NT2/D1 (cell line): ENCODE data around the gene DPEP2.

ENCODE experiments used
- DNase-seq: peaks from one replicate; pipeline ENCODE4 v3.0.0-alpha.2; 2011; ENCODE audit warnings: low read depth, low spot score
- H3K27me3 ChIP-seq: 2 replicates; pipeline ENCODE4 v1.6.0; 2011; ENCODE audit warnings: mild to moderate bottlenecking; ENCODE audit not compliant: insufficient read length, insufficient read depth
- H3K36me3 ChIP-seq: 2 replicates; pipeline ENCODE4 v1.6.1; 2011; ENCODE audit warnings: mild to moderate bottlenecking, low read length, mixed read lengths; ENCODE audit not compliant: insufficient read depth, insufficient read length
- H3K4me1 ChIP-seq: 2 replicates; pipeline ENCODE4 v1.5.1; 2011; ENCODE audit not compliant: insufficient read depth, insufficient read length
- H3K4me3 ChIP-seq: 2 replicates; pipeline ENCODE4 v1.5.1; 2011; ENCODE audit warnings: low read depth; ENCODE audit not compliant: insufficient read length
- H3K9ac ChIP-seq: 2 replicates; pipeline ENCODE4 v1.6.0; 2011; ENCODE audit warnings: low read depth; ENCODE audit not compliant: insufficient read length
- H3K9me3 ChIP-seq: 2 replicates; pipeline ENCODE4 v1.5.1; 2011; ENCODE audit warnings: mild to moderate bottlenecking, low read length; ENCODE audit not compliant: insufficient read depth
- SUZ12 ChIP-seq: IDR thresholded peaks from 2 replicates; pipeline ENCODE4 v1.6.1; 2011; ENCODE audit not compliant: insufficient read length, insufficient read depth; ENCODE audit errors: extremely low read depth
- YY1 ChIP-seq: IDR thresholded peaks from 2 replicates; pipeline ENCODE4 v1.6.1; 2011; ENCODE audit not compliant: insufficient read length, insufficient read depth
- ZNF274 ChIP-seq: IDR thresholded peaks from 2 replicates; pipeline ENCODE4 v1.6.1; 2011; ENCODE audit warnings: mild to moderate bottlenecking, low read depth, low read length

DPEP2 gene

DNA sequence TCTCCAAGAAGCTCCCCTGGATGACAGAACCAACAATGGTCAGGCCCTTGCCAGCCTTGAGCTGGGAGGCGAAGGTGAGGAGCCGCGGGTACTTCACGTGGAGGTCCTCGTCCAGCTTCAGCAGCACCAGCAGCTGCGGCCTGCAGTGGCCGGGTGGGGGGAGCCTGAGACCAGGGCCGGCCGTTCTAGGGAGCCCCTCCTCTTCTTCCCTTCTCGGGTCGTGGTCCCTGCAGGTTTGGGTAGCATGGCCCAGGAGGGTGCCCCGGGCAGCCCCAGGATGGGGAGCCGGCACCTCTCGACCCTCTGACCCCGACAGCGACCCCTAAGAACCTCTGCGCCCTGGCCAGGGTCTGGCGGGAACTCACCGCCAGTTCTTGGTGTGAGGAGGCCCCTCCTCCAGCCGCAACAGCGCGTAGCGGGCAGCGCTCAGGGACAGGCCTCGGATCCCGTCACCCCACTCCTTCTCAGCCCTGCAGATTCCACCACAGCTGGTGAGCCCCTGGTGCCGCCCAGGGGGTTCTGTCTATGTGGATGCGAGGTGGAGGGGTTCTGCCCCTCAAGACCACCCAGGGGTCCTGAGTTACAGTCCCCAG is 52.2 kb downstream of the DPEP2 start:
- H3K9me3 ChIP-seq = no peaks in the 10 kb centered on the region
- no peak for TF ChIP-seq SUZ12
- TF ChIP-seq YY1 = no peak
- TF ChIP-seq ZNF274 = no peak
- H3K4me3 ChIP-seq = no peak overlapping the region
- DNase-seq = no peak
- H3K4me1 ChIP-seq = peaks cover 13% of the 10 kb centered on the region
- no peak overlapping the region for H3K9ac ChIP-seq
- peaks cover 100% of the 10 kb centered on the region for H3K36me3 ChIP-seq
- H3K27me3 ChIP-seq = no peaks in the 10 kb centered on the region

DNA sequence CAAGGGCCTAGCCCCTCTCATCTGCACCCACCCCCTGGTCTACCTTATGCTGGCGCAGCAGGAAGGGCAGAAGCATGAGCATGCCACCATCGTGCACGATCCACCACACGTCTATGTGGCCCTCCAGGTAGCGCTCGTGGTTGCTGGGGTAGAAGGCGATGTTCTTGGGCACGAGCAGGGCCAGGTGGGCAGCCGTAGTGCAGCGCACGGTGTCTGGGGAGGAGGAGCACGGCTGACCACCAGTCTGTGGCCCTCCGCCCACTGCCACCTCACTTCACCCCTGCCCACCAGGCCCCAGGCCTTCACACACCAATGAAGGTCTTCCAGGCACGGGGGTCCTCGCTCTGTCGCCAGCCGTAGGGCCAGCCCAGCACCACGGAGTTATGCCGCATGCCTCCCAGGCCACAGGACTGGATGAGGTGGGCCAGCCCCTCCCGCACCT is 53.1 kb downstream of the DPEP2 start:
- Histone ChIP-seq H3K4me3 (no peak overlapping the region), H3K36me3 (peaks cover 100% of the 10 kb centered on the region), H3K9ac (no peak overlapping the region), H3K9me3 (no peaks in the 10 kb centered on the region), H3K27me3 (no peaks in the 10 kb centered on the region), H3K4me1 (peaks cover 13% of the 10 kb centered on the region)
- DNase-seq = no peak
- TF ChIP-seq SUZ12 (no peak), ZNF274 (no peak), YY1 (no peak)

DNA sequence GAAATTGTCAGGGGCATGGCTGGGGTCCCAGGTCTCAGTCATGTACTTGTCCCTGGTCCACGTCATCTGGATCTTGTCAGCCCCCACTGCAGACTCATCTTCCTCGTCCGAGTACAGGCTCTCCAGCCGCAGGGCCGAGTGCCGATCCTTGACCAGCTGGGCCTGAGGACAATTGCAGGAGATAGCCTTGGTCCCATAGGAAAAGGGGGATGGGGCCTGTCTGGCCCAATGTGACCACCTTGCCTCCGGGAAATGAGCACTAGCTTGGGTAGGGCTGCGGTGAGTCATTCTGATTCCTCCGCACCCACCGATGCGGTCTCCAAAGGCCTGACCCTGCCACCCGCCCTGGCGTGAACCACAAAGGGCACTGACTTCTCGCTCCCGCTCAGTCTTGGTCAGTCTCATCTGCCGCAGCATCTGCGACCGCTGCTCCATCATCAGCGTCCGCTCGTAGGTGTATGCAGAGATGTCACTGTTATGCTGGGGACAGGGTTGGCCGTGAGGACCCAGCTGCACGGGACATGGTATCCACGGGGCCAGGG is 53.8 kb downstream of the DPEP2 start:
- Histone ChIP-seq H3K36me3 (peaks cover 100% of the 10 kb centered on the region), H3K9me3 (no peaks in the 10 kb centered on the region), H3K9ac (no peak overlapping the region), H3K4me1 (peaks cover 13% of the 10 kb centered on the region), H3K27me3 (no peaks in the 10 kb centered on the region), H3K4me3 (no peak overlapping the region)
- DNase-seq = no peak
- TF ChIP-seq ZNF274 = no peak
- TF ChIP-seq YY1 = no peak
- TF ChIP-seq SUZ12 = no peak

DNA sequence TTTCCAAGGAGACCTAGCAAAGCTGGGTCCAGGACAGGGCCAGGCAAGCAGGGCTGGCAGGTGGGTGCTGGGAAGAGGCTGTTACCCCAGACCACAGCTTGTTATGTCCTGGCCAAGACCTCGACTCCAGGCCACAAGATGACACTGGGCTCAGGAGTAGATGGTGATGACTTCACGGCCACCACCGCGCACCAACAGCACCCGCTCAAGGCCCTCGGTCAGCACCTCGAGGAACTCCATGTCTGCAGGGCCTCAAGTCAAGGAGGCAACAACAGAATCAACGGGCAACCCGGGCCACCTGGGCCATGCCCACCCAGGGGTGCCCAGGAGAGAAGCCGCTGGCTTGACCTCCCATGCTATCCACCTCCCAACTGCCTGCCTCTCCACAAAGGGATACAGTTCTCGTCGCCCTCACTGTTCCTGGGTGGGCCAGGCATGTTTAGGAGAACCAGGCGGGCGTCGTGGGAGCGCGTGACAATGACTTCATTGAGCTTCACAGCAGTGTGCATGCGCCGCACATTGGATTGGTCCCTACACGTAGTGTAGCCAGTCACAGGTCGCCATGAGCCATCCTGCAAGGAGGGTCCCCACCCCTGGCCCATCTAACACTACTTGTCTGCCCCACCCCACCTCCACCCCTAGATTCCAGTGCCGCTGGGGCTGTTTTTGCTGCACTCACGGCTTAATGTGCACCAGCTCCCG is 54.4 kb downstream of the DPEP2 start:
- Histone ChIP-seq H3K4me1 (peaks cover 13% of the 10 kb centered on the region), H3K27me3 (no peaks in the 10 kb centered on the region), H3K9me3 (no peaks in the 10 kb centered on the region), H3K36me3 (peaks cover 100% of the 10 kb centered on the region), H3K9ac (no peak overlapping the region), H3K4me3 (no peak overlapping the region)
- TF ChIP-seq ZNF274 (no peak), YY1 (no peak), SUZ12 (no peak)
- DNase-seq = no peak

DNA sequence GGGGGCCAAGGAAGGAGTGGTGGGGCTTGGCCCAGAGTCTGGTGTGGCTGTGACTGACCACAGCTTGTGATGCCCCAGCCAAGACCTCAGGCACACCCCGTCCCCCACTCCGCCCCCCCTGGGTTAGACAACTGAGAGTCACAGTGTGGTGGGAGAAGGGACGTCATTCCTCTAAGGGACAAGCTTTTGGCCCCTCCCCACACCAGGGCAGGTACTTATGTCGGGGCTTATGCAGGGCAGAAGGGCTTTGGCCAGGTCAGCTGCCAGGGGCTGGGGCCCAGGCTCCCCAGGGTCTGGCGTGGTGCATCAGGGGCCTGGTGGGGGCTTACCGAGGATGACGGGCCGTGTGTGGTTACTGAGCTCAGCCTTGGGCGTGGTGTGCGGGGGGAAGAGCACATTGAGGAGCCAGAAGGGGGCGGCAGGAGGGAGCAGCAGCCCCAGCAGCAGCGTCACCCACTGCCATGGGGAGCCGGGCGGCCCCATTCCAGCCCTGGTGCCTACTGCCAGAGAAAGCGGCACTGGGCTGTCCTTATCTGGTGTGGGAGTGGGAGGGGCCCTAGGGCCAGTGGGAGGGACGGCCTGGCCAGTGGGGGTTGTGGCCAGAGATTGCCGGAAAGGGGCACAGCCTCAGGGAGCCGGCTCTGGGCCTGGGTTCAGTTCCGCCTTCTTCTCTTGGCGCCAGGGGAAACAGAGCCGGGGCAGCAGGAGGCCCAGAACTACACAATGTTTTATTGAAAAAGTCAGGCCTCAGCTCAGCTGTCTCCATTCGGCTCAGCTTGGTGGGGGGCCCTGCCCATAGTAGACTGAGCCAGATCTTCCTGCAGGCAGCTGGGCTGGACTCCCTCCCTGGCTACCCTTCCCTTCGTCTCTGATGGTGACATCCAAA is 55.4 kb downstream of the DPEP2 start, which contains the start of gene LCAT:
LCAT (minus strand) TSS at position 502 of the 886 bp plus-strand sequence; CDS start at position 483, 19 bp downstream.
- Histone ChIP-seq H3K4me3 (no peak within 1 kb of the TSS), H3K9ac (no peak within 1 kb of the TSS), H3K27me3 (no peaks in the 10 kb centered on the region), H3K36me3 (peaks cover 99% of the 10 kb centered on the region), H3K4me1 (peaks cover 13% of the 10 kb centered on the region), H3K9me3 (no peaks in the 10 kb centered on the region)
- no peak for DNase-seq
- TF ChIP-seq ZNF274 = no peak
- no peak for TF ChIP-seq SUZ12
- TF ChIP-seq YY1 = no peak

DNA sequence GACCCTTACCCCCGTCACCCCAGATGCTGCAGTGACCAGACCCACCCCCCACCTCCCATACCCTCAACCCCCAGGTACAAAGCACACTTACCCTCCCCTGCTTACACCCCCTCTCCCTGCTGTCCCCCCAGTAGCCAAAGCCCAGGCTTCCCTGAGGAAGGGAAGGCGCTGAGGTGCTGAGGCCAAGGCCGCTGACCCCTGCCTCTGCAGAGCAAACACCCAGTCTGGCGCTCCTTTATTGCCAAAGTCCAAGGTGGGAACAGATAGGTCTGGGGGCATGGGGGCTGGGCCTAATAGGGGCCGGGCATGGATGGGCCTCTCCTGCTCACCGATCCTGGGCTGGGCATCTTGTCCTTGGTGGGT is 56.0 kb downstream of the DPEP2 start:
- no peak overlapping the region for H3K4me3 ChIP-seq
- TF ChIP-seq SUZ12 (no peak), YY1 (no peak), ZNF274 (no peak)
- no peak overlapping the region for H3K9ac ChIP-seq
- no peaks in the 10 kb centered on the region for H3K27me3 ChIP-seq
- H3K4me1 ChIP-seq = peaks cover 13% of the 10 kb centered on the region
- peaks cover 95% of the 10 kb centered on the region for H3K36me3 ChIP-seq
- no peak for DNase-seq
- no peaks in the 10 kb centered on the region for H3K9me3 ChIP-seq
